ENCODE measurements around the gene CSGALNACT2.
"Not testable (repeated sequence)": the region's sequence is repeated elsewhere in the genome, so short reads cannot be mapped to it uniquely, and the experiment has no call there.

The CSGALNACT2 gene

GRCh38 chr10:43216931-43217562, 78.8 kb downstream of the CSGALNACT2 start:
- DNase-seq (ENCODE audit: low spot score): no peak

GRCh38 chr10:43217563-43218205, 79.4 kb downstream of the CSGALNACT2 start:
- DNase-seq (ENCODE audit: low spot score): no peak

- DNase-seq (ENCODE audit: low spot score): peak; percentile 75
Observed at GRCh38 chr10:43218206-43218950, 80.1 kb downstream of the CSGALNACT2 start.

- DNase-seq (ENCODE audit: low spot score): no peak
Observed at GRCh38 chr10:43218951-43219837, 80.9 kb downstream of the CSGALNACT2 start.

GRCh38 chr10:43219848-43220247, 81.6 kb downstream of the CSGALNACT2 start:
- no peak for DNase-seq (ENCODE audit: low spot score)

GRCh38 chr10:43220251-43220650, 82.0 kb downstream of the CSGALNACT2 start:
- not testable (repeated sequence) for DNase-seq (ENCODE audit: low spot score)

GRCh38 chr10:43220657-43221418, 82.6 kb downstream of the CSGALNACT2 start:
- no peak for DNase-seq (ENCODE audit: low spot score)

GRCh38 chr10:43221419-43222209, 83.4 kb downstream of the CSGALNACT2 start:
- no peak for DNase-seq (ENCODE audit: low spot score)

- DNase-seq (ENCODE audit: low spot score): no peak
Observed at GRCh38 chr10:43222210-43222720, 84.0 kb downstream of the CSGALNACT2 start.

- no peak for DNase-seq (ENCODE audit: low spot score)
Observed at GRCh38 chr10:43223056-43223455, 84.8 kb downstream of the CSGALNACT2 start.

- no peak for DNase-seq (ENCODE audit: low spot score)
Observed at GRCh38 chr10:43224321-43224720, 86.1 kb downstream of the CSGALNACT2 start.

- no peak for DNase-seq (ENCODE audit: low spot score)
Observed at GRCh38 chr10:43225004-43225786, 87.0 kb downstream of the CSGALNACT2 start.

GRCh38 chr10:43225787-43226153, 87.5 kb downstream of the CSGALNACT2 start:
- no peak for DNase-seq (ENCODE audit: low spot score)

- DNase-seq (ENCODE audit: low spot score): no peak
Observed at GRCh38 chr10:43226441-43226840, 88.2 kb downstream of the CSGALNACT2 start.

- no peak for DNase-seq (ENCODE audit: low spot score)
Observed at GRCh38 chr10:43226851-43227845, 88.9 kb downstream of the CSGALNACT2 start.

- no peak for DNase-seq (ENCODE audit: low spot score)
Observed at GRCh38 chr10:43227911-43228782, 89.9 kb downstream of the CSGALNACT2 start.

- no peak for DNase-seq (ENCODE audit: low spot score)
Observed at GRCh38 chr10:43228783-43229207, 90.5 kb downstream of the CSGALNACT2 start.

Data from AG20443 (cell line).